Natural killer cell (primary cell): ENCODE measurements around the gene ARHGAP26. TPM values are rescaled to one million over a fixed set of nuclear protein-coding genes. Genes with fewer than 3 reads are reported as not detected.

Experiments
- ATAC-seq, 3 donors: fragments of 150-1000 bp in 2 of 3; fragments of 200-7000 bp in 1 of 3; cut with Tn5 transposase; 1 replicate in 1 of 3; 2 replicates in 2 of 3; pipeline ENCODE4 v1.10.0; 2021; ENCODE audit warnings: mild to moderate bottlenecking in 2 of 3, moderate library complexity in 2 of 3
- DNase-seq, 2 donors: peaks; one replicate each; pipeline versions ENCODE4 v3.0.0 to v3.0.0-alpha.2; 2013 to 2021; ENCODE audit warnings: mixed read lengths in 1 of 2
- H3K27ac ChIP-seq: one replicate; pipeline ENCODE4 v1.5.1; 2013; ENCODE audit warnings: mild to moderate bottlenecking, low read length
- H3K27me3 ChIP-seq: one replicate; pipeline ENCODE4 v1.6.1; 2013; ENCODE audit warnings: low read length; ENCODE audit not compliant: control insufficient read depth, insufficient read depth
- H3K36me3 ChIP-seq: one replicate; pipeline ENCODE4 v1.6.1; 2013; ENCODE audit warnings: low read length; ENCODE audit not compliant: control insufficient read depth, insufficient read depth
- H3K4me1 ChIP-seq: one replicate; pipeline ENCODE4 v1.6.1; 2013; ENCODE audit warnings: low read length; ENCODE audit not compliant: control insufficient read depth, insufficient read depth
- H3K4me3 ChIP-seq: one replicate; pipeline ENCODE4 v1.5.1; 2013; ENCODE audit warnings: low read length
- H3K9me3 ChIP-seq: one replicate; pipeline ENCODE4 v1.6.1; 2013; ENCODE audit warnings: low read length; ENCODE audit not compliant: control insufficient read depth, insufficient read depth
- H3K27ac Mint-ChIP-seq, 2 donors: one replicate each; pipeline ENCODE4 v1.8.0; 2022; ENCODE audit warnings: mild to moderate bottlenecking in 2 of 2, mixed read lengths in 2 of 2, moderate library complexity in 1 of 2
- H3K27me3 Mint-ChIP-seq, 2 donors: one replicate each; pipeline ENCODE4 v1.8.0; 2022; ENCODE audit warnings: low read depth in 2 of 2, mixed read lengths in 2 of 2
- H3K36me3 Mint-ChIP-seq: one replicate; pipeline ENCODE4 v1.8.0; 2022; ENCODE audit warnings: mixed read lengths
- H3K4me1 Mint-ChIP-seq, 2 donors: one replicate each; pipeline ENCODE4 v1.8.0; 2022; ENCODE audit warnings: mixed read lengths in 2 of 2
- H3K4me3 Mint-ChIP-seq: one replicate; pipeline ENCODE4 v1.8.0; 2022; ENCODE audit warnings: mild to moderate bottlenecking, moderate library complexity, mixed read lengths
- H3K9me3 Mint-ChIP-seq, 2 donors: one replicate each; pipeline ENCODE4 v1.8.0; 2022; ENCODE audit warnings: mixed read lengths in 2 of 2
- CTCF ChIP-seq: fragments of 200-600 bp; IDR thresholded peaks from one replicate; pipeline ENCODE4 v1.8.0; 2022; ENCODE audit warnings: antibody characterized with exemption
- WGBS: methylation state at CpG from one replicate; pipeline ENCODE4 v1.1.7; 2013; ENCODE audit warnings: missing lambda C conversion rate; ENCODE audit not compliant: insufficient coverage; 5-methylcytosine and 5-hydroxymethylcytosine counted together
- intact Hi-C: fragments of 100-400 bp; cut with micrococcal nuclease; formaldehyde crosslinking; loops from one replicate; pipeline ENCODE4 v1.14.2; 2022
- total RNA-seq, 4 donors: library from RNA; stranded (reverse); fragments of 120-200 nt in 1 of 4; gene quantifications; one replicate each; pipeline versions ENCODE4 v1.2.3 to v1.2.4, GENCODE V29; 2013 to 2022

Gene ARHGAP26
- total RNA-seq, 3 donors from 2014 or later (not counting 1 experiment from before 2014, with no cell fraction given): 153 to 159 (median 158) TPM

GRCh38 chr5:143064676-143065075 is 294.5 kb downstream of the ARHGAP26 start:
- Mint-ChIP-seq H3K4me1 (peaks cover 23 to 40% of the 10 kb centered on the region in 2 donors), H3K27me3 (no peaks in the 10 kb centered on the region), H3K36me3 (peaks cover 59% of the 10 kb centered on the region), H3K4me3 (no peak overlapping the region), H3K27ac (peak overlapping the region; percentile 4 to 13), H3K9me3 (no peaks in the 10 kb centered on the region)
- peaks cover 31% of the 10 kb centered on the region for H3K36me3 ChIP-seq
- ATAC-seq: no peak
- DNase-seq: no peak
- H3K4me1 ChIP-seq: no peaks in the 10 kb centered on the region
- no peaks in the 10 kb centered on the region for H3K9me3 ChIP-seq
- H3K27ac ChIP-seq: no peak overlapping the region
- intact Hi-C loops: no loop called here
- TF ChIP-seq CTCF: no peak
- H3K4me3 ChIP-seq: no peak overlapping the region
- WGBS: no CpG with 5 or more reads among the region's 2 CpGs
- no peaks in the 10 kb centered on the region for H3K27me3 ChIP-seq

GRCh38 chr5:143065185-143065965 is 295.2 kb downstream of the ARHGAP26 start:
- peaks cover 61% of the 10 kb centered on the region for H3K36me3 Mint-ChIP-seq
- no peak for DNase-seq

GRCh38 chr5:143065996-143066522 is 295.9 kb downstream of the ARHGAP26 start:
- DNase-seq: no peak
- Histone ChIP-seq H3K27me3 (no peaks in the 10 kb centered on the region), H3K4me3 (no peak overlapping the region), H3K36me3 (peaks cover 36% of the 10 kb centered on the region), H3K9me3 (no peaks in the 10 kb centered on the region), H3K4me1 (no peaks in the 10 kb centered on the region), H3K27ac (no peak overlapping the region)
- TF ChIP-seq CTCF: no peak
- H3K27me3 Mint-ChIP-seq: no peaks in the 10 kb centered on the region
- peak overlapping the region in 1 of 2 donors; percentile 29 for H3K27ac Mint-ChIP-seq
- 91% methylated on average over 7 of the region's 7 CpGs for WGBS
- no peak overlapping the region for H3K4me3 Mint-ChIP-seq
- no peak for ATAC-seq
- H3K36me3 Mint-ChIP-seq: peaks cover 61% of the 10 kb centered on the region
- intact Hi-C loops: no loop called here
- no peaks in the 10 kb centered on the region for H3K9me3 Mint-ChIP-seq
- peaks cover 23 to 40% of the 10 kb centered on the region in 2 donors for H3K4me1 Mint-ChIP-seq

More at GRCh38 chr5:143065185-143065965, 295.2 kb downstream of the ARHGAP26 start:
- TF ChIP-seq CTCF: no peak
- Mint-ChIP-seq H3K4me1 (peaks cover 23 to 40% of the 10 kb centered on the region in 2 donors), H3K4me3 (no peak overlapping the region), H3K27ac (peak overlapping the region in 1 of 2 donors; percentile 29), H3K9me3 (no peaks in the 10 kb centered on the region), H3K27me3 (no peaks in the 10 kb centered on the region)
- no peaks in the 10 kb centered on the region for H3K27me3 ChIP-seq
- no peaks in the 10 kb centered on the region for H3K4me1 ChIP-seq
- H3K9me3 ChIP-seq: no peaks in the 10 kb centered on the region
- no peak overlapping the region for H3K4me3 ChIP-seq
- 82% methylated on average over 10 of the region's 10 CpGs for WGBS
- peaks cover 36% of the 10 kb centered on the region for H3K36me3 ChIP-seq
- no peak for ATAC-seq
- no peak overlapping the region for H3K27ac ChIP-seq
- intact Hi-C loops: no loop called here
